ENCODE results near the gene NECTIN4. TPM values are rescaled to one million over a fixed set of nuclear protein-coding genes. Genes with fewer than 3 reads are reported as not detected.

The NECTIN4 gene
- total and polyA plus RNA-seq, 2 of the 8 experiments (the other 6 are each of a cell fraction or from before 2014, with no cell fraction given) = 0.19 to 0.71 TPM

GRCh38 chr1:161096530-161096929 lies 7.2 kb upstream of the NECTIN4 start:
- FAIRE-seq = no peak
- Histone ChIP-seq H3K56ac (replicated peaks; ENCODE audit: insufficient read length, low read depth, low read length) (no peak overlapping the region), H3K23me2 (ENCODE audit: low read depth, low read length) (peaks cover 13% of the 10 kb centered on the region), H4K20me1 (replicated peaks in 1 of 2; ENCODE audit: control insufficient read depth in 1 of 2, insufficient read depth in 2 of 2, low read length in 2 of 2) (no peaks in the 10 kb centered on the region), H3K79me1 (ENCODE audit: low read depth, low read length) (peaks cover 3% of the 10 kb centered on the region; the same call in 1 of the 2 replicates), H2BK120ac (replicated peaks; ENCODE audit: low read depth, low read length) (no peak overlapping the region), H3K79me2 (ENCODE audit: control insufficient read depth in 1 of 2, insufficient read depth in 2 of 2, low read length in 2 of 2) (no peaks in the 10 kb centered on the region), H3K27me3 (replicated peaks in 1 of 4; ENCODE audit: control insufficient read depth in 3 of 4, extremely low read depth in 1 of 4, insufficient read depth in 3 of 4, low read length in 3 of 4) (no peaks in the 10 kb centered on the region), H3K9me3 (ENCODE audit: insufficient read depth in 2 of 2, low read depth in 1 of 2, low read length in 1 of 2) (no peaks in the 10 kb centered on the region), H2BK12ac (ENCODE audit: low read depth, low read length) (no peak overlapping the region), H3K9ac (replicated peaks in 1 of 4; ENCODE audit: extremely low read depth in 1 of 4, low read depth in 3 of 4, low read length in 3 of 4) (no peak overlapping the region), H2AFZ (ENCODE audit: low read length) (no peak overlapping the region), H3K4ac (replicated peaks; ENCODE audit: insufficient read length, low read depth, low read length) (no peak overlapping the region), H3K4me2 (ENCODE audit: insufficient read depth in 1 of 2, low read depth in 2 of 2, low read length in 2 of 2) (no peak overlapping the region), H4K5ac (ENCODE audit: insufficient read length, low read depth, low read length) (no peak overlapping the region), H3K18ac (ENCODE audit: extremely low read depth, low read length) (no peak overlapping the region), H3K14ac (ENCODE audit: insufficient read length) (no peak overlapping the region), H2BK15ac (ENCODE audit: low read length) (no peak overlapping the region), H3K23ac (ENCODE audit: insufficient read length) (no peak overlapping the region), H4K8ac (ENCODE audit: extremely low read depth, insufficient read depth, low read length) (no peak overlapping the region), H2AK5ac (ENCODE audit: low read depth, low read length) (no peak overlapping the region), H3K27ac (ENCODE audit: low read depth, low read length) (no peak overlapping the region), H3K4me1 (replicated peaks in 1 of 4; ENCODE audit: control insufficient read depth in 3 of 4, insufficient read depth in 4 of 4, low read length in 3 of 4) (peaks cover 0 to 6% (median 0%) of the 10 kb centered on the region in 4 experiments; a peak in 2 of 7 replicates), H3K36me3 (ENCODE audit: control insufficient read depth in 2 of 4, insufficient read depth in 4 of 4, low read length in 3 of 4) (peaks cover 0 to 8% (median 1%) of the 10 kb centered on the region in 4 experiments; a peak in 2 of 8 replicates), H4K91ac (replicated peaks; ENCODE audit: insufficient read length, low read length) (no peak overlapping the region), H2BK5ac (ENCODE audit: low read depth, low read length) (no peak overlapping the region), H2BK20ac (ENCODE audit: low read length) (no peak overlapping the region), H3K4me3 (ENCODE audit: extremely low read depth in 1 of 4, insufficient read depth in 2 of 4, low read depth in 3 of 4, low read length in 4 of 4) (no peak overlapping the region)
- POLR2A ChIA-PET (ENCODE audit: partially characterized antibody) = interaction anchor here (0.9 to 5.3 kb wide), 5 partner anchors 22 to 50 kb away, joined by 3 to 32 read pairs (median 6); partner anchors contain the start of genes ARHGAP30, DEDD and USF1
- WGBS, 2 experiments (ENCODE audit: extremely low coverage in 1 of 2, insufficient coverage in 1 of 2, insufficient read length in 1 of 2, insufficient replicate concordance in 2 of 2, low coverage in 1 of 2, low lambda C conversion rate in 2 of 2, missing lambda C conversion rate in 1 of 2) = 43% methylated on average over 1 of the region's 1 CpG; no CpG with 5 or more reads in 1 of the 2 experiments
- CTCF ChIA-PET (ENCODE audit: partially characterized antibody) = interaction anchor here (0.7 to 10.0 kb wide), 25 partner anchors 10 to 317 kb away, joined by 3 to 282 read pairs (median 5); partner anchors contain the start of genes ARHGAP30, F11R, NECTIN4 and NIT1
- TF ChIP-seq TCF12 (IDR thresholded peaks at IDR 0.05; ENCODE audit: low read depth, low read length) (no peak), RAD21 (IDR thresholded peaks at IDR 0.05 in 1 of 2, conservative IDR thresholded peaks at IDR 0.05 in 1 of 2; ENCODE audit: low read depth in 2 of 2, low read length in 2 of 2) (no peak)
- no peak for DNase-seq (ENCODE audit: low read depth in 1 of 2, low spot score in 2 of 2)
